NCI-H446 (cell line): ENCODE measurements around the gene DDX51.

Source experiments
- DNase-seq, 2 experiments: peaks; one replicate each; lab custom pipeline; 2025; lab: John Stamatoyannopoulos, UW

The DDX51 gene

DNA sequence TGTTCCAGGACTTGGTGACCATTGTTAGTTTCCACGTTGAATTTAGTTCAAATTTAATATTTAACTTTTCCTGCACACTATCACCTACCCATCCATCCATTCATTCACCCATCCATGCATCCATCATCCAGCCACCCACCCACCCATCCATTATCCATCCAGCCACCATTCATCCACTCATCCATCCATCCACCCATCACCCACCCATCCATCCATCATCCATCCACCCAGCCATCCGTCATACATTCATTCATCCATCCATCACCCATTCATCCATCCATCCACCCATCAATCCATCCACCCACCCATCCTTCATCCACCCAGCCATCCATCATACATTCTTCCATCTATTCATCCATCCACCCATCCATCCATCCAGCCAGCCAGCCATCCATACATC, 22.0 kb upstream of the DDX51 start:
- no peak for DNase-seq

DNA sequence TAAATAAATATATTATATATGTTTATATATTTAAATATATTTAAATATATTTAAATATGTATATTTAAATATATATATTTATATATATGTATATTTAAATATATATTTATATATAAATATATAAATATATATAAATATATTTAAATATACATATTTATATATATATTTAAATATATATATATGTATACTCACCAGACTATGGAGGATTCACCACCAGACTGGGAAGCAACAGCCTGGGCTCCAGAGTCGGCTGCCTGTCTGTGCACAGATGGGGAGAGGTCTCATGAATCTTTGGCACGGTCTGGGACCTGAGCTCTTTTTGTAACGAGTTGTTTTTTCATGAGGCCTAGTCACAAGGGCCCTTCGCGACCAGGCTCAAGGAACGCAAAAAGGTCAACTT, 21.5 kb upstream of the DDX51 start:
- no peak for DNase-seq

DNA sequence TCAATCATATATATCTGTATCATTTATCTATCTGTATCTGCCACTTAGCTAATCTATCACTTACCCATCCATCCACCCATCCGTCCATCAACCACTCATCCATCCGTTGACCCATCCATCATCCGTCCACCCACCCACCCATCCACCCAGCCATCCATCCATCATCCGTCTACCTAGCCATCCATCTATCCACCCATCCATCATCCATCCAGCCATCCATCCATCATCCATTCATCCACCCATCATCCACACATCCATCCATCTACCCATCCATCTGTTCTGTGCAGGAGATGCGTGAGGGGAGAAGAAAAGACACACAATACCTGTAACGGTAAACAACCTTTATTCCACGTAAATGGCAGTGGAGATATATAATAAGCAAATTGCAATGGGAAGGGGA, 20.3 kb upstream of the DDX51 start:
- DNase-seq = no peak

DNA sequence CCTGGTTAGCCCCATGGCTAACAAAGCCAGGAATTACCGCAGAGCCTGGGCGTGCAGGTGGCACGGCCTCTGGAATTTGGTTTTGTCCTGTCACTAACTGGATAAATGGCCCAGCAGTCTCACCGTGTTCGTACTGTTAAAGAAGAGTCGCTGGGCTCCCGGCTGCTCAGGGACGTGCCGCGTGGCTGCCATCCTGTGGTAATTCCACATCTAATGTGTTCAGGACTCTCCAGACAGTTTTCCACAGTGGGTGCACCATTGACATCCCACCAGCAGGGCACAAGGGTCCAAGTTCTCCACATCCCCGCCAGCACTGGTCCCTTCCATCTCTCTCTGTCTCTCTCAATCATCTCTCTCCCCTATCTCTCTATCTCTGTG, 19.8 kb upstream of the DDX51 start:
- DNase-seq = no peak

DNA sequence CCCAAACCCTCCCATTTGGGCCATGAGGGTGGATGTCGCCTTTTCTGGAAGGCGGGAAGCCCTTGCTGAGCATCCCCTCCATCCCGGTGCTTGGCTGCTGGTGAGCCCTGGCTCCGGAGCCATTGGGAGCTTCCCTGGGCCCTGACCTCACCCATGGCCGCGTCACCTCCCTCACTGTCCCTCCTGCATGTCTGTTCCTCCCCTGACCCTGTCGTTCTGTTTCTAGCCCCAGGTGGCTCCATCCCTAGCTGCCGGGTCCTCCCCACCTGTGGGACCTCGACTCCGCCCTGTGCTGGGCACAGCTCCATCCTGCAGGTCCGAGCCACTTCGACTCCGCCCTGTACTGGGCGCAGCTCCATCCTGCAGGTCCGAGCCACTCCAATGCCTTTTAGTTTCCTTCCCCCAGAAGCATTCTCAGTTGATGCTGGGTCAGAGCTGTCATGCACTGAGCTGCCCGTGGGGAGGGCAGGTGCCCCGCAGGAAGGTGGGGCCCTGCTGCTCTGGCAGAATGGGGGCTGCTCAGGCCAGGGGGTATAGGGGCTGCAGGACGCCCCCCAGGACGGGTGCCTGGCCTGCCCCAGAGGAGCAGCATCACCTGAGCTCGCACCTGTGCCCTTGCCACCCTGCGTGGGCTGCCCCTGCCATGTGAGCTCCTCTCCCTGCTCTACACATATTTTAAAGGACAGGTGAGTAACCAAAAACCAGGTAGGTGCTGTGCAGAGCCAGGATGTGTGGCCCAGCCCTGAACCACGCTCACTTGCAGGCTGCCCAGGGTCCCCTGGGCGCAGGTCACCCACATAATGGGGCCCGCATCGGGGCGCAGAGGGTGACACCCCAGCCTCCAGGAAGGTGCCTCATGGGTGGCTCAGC, 19.2 kb upstream of the DDX51 start:
- DNase-seq = no peak

DNA sequence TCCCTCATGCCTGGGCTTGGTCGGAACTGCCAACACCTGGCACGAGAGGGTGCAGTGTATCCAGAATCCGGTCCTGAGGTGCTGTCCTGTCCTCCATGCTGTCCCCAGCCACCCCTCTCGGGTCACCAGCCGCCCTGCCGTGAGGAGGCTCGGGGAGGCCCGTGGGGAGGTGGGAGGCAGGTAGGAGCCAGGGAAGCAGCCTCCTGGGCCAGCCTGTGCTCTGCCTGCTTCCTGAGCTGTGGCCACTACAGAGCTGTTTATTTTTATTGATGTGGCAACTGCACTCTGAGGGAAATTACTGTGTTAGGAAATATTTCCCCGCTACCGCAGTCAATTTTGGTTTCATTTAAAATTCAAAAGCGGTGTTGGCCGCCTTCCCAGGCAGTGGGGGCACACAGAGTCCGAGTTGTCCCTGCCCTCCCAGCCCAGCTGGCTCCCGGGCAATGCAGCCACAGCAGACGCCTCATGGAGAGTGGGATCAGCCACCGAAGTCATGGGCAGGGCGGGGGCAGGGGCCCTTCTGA, 18.5 kb upstream of the DDX51 start:
- no peak for DNase-seq

DNA sequence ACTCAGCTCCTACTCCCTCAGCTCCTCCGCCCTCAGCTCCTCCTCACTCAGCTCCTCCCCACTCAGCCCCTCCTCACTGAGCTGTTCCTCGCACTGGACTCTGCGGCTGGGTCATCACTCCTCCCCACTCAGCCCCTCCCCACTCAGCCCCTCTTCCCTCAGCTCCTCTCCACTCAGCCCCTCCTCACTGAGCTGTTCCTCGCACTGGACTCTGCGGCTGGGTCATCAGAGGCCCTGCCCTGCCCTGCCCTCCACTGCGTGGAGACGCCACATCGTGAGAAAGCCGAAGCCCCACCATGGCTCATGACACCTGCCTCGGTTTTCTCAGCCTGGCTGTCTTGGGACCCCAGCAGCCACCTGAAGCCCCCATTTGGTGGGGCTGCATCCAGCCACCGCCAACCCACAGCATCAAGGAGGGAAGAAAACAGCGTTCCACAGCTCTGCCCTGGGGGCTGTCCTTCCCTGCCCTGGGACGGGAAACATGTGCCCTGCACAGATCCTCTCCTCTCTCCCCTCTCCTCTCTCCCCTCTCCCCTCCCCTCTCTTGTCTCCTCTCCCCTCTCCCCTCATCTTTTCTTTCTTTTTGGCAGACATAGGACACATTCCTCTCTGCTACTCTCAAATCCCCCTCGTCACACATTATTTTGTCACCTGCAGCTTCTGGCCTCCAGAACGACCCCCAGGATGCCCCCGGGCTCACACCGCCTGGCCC, 17.8 kb upstream of the DDX51 start:
- DNase-seq = no peak

DNA sequence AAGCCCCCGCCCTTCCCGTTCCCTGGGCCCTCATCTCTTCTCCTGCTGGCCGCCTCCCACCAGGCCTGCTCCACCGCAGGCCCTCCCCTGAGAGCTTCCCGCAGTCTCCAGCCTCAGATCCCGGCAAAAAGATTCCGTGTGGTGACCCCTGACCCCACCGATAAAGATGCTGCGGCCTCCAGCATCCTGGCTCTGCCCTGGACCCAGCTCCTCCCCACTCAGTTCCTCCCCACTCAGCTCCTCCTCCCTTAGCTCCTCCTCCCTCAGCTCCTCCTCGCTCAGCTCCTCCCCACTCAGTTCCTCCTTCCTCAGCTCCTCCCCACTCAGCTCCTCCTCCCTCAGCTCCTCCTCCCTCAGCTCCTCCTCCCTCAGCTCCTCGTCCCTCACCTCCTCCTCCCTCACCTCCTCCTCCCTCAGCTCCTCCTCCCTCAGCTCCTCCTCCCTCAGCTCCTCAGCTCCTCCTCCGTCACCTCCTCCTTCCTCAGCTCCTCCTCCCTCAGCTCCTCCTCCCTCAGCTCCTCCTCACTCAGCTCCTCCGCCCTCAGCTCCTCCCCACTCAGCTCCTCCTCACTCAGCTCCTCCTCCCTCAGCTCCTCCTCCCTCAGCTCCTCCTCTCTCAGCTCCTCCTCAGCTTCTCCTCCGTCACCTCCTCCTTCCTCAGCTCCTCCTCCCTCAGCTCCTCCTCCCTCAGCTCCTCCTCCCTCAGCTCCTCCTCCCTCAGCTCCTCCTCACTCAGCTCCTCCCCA, 17.1 kb upstream of the DDX51 start:
- no peak for DNase-seq

DNA sequence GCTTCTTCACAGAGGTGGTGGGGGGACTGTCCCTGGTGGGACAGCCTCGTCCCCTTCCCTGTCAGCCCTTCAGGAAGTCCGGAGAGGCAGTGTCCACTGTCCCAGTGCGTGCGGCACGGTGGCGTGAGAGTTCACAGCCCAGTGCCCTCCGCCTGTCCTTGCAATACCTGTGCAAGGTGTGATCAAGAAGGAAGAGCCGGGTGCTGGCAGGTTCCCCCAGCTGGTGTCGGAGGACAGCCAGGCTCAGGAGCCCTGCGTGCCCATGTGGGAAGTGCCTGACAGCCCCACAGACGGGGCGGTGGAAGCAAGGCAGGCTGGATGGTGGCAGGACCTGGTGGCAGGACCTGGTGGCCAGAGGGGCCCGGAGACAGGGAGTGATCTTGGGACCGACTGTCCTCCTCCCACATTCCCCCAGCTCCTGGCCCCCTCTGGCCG, 16.5 kb upstream of the DDX51 start:
- DNase-seq = no peak

DNA sequence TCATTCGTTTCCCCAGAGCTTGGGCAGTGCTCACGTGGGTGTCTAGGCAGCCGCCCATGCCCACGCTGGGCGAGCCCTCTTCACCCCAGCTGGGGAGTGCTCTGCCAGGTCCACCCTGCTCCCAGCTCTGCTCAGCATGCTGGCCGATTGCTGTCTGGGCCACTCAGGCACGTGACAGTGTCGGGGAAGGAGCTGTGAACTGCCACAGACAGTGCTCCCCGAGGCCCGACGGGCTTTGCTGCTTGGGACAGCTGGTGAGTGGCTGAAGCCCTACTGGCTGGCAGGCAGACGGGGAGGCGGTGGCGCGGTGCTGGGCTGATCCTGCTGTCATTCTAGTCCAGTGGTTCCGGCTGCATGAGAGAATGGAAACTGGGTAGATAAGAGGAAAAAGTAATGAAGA, 15.9 kb upstream of the DDX51 start:
- no peak for DNase-seq

DNA sequence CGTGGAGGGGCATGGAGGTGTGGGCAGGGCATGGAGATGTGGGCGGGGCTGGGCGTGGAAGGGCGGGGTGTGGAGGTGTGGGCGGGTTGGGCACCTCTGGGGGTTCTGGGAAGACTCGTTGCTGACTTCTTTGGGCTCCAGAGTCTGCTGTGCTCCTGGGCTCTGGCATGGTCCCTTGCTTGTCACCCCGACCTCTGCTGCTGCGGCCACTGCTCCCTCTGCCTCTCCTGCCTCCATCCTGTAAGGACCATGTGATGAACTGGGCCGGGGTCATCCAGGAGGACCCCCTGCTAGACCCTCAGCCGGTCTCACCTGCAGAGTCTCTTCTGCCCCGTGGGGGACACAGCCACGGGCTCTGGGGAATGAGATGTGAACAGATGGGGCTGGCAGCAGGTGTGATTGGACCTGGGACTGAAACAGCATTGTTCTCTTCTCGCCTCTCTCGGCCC, 15.5 kb upstream of the DDX51 start:
- no peak for DNase-seq

DNA sequence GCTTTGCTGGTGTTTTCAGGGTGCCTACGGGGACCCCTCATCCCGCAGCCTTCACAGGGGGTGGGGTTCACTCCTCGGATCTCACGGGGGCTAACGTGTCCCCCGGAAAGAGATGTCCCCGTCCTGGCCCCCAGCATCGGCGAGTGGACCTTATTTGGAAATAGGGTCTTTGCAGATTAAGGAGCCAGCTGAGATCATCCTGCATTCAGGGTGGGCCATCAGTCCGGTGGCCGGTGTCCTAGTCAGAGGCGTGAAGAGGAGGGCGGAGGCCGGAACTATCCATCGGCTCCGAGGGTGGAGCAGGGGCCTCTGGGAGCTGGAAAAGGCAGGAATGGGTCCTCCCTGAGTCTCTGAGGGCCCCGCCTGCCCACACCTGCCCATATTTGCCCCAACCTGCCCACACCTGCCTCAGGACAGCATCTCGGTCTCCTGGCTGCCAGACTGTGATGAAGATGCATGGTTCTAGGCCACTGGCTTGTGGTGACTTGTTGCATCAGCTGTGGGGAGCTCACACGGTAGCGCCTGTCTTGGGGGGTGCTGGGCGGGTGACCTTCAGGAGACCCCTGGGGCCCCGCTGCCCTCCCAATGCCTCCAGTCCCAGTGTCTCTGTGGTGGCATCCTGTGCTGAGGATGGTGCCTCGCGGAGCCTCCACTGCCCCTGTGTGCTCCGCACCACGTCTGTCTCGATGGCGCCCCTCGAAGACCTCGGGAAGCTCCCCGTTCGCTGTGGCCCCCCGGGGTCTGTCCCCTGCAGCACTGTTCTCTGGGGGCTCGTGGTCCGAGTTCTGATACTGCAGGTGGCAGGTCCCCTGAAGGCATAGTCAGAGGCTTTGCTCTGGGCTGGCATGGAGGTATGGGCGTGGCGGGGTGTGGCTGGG, 14.8 kb upstream of the DDX51 start:
- no peak for DNase-seq

DNA sequence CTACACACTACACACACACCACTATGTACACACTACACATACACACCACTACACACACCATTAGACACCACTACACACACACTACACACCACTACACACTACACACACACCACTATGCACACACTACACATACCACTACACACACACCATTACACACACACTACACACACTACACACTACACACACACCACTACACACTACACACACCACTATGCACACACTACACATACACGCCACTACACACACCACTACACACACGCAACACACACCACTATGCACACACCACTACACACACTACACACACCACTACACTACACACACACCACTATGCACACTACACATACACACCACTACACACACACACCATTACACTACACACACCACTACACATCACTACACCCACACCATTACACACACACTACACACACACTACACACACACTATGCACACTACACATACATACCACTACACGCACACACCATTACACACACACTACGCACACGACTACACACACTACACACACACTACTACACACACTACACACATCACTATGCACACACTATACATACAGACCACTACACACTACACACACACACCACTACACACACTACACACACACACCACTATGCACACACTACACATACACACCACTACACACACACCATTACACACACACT, 13.8 kb upstream of the DDX51 start:
- no peak for DNase-seq

DNA sequence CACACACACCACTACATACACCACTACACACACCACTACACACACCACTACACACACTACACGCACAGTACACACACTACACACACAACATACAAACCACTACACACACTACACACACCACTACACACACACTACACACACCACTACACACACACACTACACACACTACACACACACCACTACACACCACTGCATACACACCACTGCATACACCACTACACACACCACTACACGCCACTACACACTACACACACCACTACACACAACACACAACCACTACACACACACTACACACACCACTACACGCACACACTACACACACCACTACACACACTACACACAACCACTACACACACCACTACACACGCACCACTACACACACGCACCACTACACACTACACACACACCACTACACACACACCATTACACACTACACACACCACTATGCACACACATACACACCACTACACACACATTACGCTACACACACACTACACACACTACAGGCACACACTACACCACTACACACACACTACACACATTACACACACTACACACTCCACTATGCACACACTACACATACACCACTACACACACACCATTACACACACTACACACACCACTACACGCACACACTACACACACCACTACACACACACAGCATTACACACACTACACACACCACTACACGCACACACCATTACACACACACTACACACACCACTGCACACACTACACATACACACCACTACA, 12.6 kb upstream of the DDX51 start:
- DNase-seq = no peak

DNA sequence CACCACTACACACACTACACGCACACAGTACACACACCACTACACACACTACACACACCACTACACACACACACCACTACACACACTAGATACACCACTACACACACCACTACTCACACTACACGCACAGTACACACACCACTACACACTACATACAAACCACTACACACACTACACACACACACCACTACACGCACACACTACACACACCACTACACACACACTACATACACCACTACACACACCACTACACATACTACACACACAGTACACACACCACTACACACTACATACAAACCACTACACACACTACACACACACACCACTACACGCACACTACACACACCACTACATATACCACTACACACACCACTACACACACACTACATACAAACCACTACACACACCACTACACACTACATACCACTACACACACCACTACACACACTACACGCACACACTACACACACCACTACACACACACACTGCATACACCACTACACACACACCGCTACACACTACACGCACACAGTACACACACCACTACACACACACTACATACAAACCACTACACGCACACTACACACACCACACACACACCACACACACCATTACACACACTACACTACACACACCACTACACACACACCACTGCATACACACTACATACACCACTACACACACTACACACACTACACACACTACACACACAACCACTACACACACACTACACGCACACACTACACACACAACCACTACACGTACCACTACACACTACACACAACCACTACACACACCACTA, 11.9 kb upstream of the DDX51 start:
- DNase-seq = no peak

DNA sequence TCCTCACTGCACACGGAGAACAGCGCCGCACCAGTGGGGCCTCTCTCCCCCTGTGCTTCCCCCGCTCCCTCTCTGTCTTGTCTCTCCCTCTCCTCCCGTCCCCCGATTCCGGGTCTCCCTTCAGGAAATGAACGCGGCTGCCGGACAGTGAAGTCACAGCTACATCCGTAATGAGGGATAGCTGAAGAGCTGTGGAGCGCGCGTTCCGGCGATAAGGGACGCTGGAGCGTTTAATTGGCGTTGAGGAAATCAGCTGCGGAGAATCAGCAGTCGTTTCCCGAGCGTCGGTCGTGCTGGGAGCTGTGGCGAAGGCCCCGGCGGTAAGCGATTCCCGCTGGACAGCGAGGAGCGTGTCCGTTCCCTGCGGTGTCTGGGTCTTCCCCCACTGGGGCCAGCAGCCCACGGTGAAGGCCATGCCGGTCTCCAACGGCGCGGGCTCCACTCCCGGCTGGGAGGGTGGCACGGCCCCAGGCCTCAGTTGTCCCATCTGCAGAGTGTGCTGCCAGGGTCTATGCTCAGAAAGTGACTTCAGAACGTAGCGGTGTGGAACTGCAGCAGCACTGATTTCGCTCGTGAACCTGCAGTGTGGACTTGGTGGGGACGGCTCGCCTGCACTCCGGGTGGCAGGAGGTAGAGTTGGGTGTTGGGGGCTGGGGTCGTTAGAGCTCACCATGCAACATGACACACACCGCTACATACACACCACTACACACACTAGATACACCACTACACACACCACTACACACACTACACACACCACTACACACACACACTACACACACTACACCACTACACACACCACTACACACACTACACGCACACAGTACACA, 11.0 kb upstream of the DDX51 start:
- DNase-seq = no peak

DNA sequence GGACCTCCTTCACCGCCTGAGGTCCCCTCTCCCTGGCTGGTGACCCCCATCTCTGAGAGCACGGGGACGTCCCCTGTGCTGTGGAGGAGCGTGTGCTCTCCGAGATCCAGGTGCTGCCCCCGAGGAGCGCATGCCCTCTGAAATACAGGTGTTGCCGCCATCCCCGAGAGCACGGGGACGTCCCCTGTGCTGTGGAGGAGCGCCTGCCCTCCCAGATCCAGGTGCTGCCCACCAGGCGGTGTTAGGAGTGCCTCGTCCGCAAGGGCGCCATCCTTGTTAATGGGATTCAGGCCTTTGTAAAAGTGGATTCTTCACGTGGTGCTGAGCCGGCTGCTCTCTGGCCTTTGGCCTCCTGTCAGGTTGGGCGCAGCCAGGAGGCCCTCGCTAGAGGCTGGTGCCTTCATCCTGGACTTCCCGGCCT, 10.2 kb upstream of the DDX51 start:
- DNase-seq = no peak
